T-helper 2 cell (primary cell): ENCODE measurements around the gene DBF4B.

Source experiments
- DNase-seq, 5 experiments: peaks; one replicate each; pipeline versions ENCODE4 v3.0.0 to v3.0.0-alpha.2; 2012 to 2022

The DBF4B gene

DNA sequence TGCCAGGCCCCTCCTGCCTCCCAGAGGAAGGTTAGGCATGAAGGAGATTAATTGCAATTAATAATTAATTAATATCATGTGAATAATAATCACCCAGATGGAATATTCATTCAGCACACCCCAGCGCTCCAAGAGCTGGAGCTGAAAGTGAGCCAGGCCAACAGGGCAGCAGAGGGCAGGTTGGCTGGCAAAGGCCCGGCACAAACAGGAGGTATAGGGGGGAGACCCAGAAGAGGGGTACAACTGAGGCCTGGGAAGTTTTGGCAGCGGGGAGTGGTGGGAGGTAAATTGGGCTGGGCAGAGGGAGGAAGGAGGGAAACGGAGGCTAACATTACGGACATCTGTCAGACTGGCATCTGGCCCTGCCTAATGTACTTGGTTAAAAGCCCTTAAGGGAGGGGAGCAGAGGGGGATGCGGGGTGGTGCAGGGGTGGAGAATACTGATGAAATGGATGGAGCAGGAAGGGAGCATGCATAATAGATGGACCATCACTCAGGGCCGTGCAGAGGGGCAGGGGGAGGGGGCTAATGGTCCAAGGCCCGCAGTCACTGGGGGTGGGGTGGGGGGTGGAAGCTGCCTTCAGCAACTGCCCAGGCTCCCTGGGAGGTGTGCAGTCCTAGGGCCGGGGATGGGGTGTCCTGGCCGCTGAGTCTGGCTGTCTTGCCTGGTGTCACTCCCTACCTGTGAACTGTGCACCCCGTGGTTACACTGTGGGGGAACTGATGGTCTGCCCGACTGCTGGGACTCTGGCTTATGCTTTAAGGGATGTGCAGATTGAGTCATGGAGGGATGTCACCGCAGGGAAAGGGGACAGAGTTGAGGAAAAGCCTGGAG, 52.2 kb downstream of the DBF4B start:
- DNase-seq: no peak

GRCh38 chr17:44761932-44762810, 53.7 kb downstream of the DBF4B start:
- no peak for DNase-seq

- no peak for DNase-seq
Observed at GRCh38 chr17:44763170-44763569, 54.7 kb downstream of the DBF4B start.

GRCh38 chr17:44765965-44766364, 57.5 kb downstream of the DBF4B start:
- DNase-seq: no peak

GRCh38 chr17:44766409-44767038, 58.1 kb downstream of the DBF4B start:
- DNase-seq: no peak

DNA sequence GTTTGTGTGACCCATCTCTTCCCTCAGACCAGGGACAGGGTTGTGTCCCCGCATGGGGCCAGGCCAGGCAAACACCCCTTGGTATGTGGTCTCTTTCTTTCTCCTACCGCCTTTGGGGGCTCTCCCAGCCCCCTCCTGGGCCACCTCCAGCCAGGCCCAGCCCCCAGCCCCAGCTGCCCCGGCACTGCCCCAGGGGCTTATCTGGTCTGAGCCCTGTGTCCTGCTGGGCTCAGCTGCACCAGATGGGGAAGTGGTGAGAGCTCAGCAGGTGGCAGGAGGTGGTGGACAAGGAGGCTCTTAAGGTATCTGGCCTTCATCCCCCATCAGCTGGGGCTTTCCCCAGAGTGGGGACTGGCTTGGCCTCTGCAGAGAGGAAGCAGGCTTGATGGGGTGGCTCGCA, 59.0 kb downstream of the DBF4B start:
- no peak for DNase-seq

DNA sequence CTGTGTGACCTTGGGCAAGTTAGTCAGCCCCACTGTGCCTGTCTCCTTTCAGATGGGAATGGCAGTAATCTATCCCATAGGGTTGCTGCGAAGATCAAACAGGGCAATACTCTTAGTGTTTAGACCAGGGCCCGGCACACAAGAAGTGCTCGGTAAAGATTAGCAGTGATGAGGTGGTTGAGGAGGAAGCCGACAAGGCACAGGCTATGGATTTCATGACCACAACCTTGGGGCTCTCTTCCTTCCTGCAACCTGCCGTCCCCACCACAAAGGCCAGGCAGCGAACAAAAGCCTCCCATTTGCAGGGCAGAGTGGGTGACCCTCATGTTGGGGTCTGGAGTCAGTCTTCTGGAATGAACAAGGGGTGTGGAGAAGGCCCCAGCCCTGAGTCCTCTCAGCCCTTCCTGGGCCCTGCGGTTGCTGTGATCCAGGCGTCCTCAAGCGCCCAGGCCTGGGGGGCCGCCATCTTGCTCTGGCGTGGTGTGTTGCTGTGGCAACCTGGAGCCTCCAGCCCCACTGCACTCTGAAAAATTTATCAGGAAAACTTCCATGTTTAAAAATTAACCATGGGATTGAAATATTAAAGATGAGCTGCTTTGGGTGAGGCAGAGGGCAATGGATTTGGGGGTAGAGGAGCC, 60.2 kb downstream of the DBF4B start:
- DNase-seq: peak in 1 of 5 experiments; percentile 26

- DNase-seq: no peak
Observed at GRCh38 chr17:44769230-44769629, 60.8 kb downstream of the DBF4B start.

- DNase-seq: no peak
Observed at GRCh38 chr17:44769647-44770084, 61.2 kb downstream of the DBF4B start.

DNA sequence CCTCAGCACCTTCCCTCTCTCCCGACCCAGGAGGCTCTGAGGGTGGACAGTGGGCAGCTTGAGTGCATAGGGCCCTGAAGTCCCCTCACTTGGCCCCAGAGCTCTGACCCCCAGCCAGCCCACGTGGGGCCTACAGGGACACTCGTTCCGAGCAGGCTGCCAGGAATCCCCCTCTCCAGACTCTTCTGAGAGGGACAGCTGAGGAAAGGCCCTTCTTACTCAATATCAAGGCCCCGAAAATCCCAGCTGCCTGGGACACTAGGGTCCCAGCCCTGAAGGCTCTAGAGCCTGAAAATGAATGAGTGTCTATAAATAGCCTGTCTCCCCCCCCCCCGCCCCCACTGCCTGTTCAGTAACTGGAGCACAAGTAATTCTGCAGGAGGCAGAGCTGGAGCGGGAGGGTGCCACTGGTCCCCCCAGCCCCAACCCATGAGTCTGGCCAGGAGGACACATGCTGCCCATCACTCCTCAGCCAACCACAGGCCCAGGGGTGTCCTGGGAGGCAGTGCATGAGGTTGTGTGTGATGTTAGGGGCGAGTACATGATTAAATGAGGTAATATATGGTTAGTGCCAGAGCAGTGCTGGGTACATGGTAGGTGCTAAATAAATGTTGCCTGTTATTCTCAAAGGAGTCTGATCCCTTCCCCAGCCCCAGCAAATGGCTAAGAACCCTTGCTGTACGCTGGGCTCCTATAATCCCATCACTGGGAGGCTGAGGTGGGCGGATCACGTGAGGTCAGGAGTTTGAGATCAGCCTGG, 61.9 kb downstream of the DBF4B start:
- no peak for DNase-seq

- DNase-seq: no peak
Observed at GRCh38 chr17:44772308-44773045, 64.0 kb downstream of the DBF4B start.

- DNase-seq: no peak
Observed at GRCh38 chr17:44773140-44773539, 64.7 kb downstream of the DBF4B start.

- peak; percentile 60 to 87 (median 79) for DNase-seq
Observed at GRCh38 chr17:44774271-44775135, 66.0 kb downstream of the DBF4B start.

DNA sequence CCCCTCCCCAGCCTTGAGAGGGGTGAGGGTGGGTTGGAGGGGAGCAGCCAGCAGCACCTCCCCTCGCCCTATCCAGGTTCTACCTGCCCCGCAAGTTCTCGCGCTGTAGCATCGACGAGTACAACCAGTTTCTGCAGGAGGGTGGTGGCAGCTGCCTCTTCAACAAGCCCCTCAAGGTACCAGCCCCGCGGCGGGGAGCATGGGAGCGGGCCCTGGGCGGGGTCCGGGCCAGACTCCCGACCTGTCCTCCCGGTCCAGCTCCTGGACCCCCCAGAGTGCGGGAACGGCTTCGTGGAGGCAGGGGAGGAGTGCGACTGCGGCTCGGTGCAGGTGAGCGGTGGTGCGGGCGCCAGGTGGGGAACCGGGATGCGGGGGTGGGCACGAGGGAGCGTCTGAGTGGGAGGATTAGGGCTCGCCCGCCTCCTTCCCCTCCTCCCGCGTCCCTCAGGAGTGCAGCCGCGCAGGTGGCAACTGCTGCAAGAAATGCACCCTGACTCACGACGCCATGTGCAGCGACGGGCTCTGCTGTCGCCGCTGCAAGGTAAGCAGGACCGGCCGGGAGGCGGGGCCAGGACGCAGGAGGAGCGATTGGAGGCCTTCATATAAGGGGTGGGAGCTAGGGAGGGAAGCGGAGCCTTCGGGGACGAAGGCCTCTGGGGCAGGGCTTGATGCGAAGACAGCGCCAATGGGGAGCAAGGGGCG, 66.8 kb downstream of the DBF4B start:
- DNase-seq: peak; percentile 95 to 99 (median 96)

DNA sequence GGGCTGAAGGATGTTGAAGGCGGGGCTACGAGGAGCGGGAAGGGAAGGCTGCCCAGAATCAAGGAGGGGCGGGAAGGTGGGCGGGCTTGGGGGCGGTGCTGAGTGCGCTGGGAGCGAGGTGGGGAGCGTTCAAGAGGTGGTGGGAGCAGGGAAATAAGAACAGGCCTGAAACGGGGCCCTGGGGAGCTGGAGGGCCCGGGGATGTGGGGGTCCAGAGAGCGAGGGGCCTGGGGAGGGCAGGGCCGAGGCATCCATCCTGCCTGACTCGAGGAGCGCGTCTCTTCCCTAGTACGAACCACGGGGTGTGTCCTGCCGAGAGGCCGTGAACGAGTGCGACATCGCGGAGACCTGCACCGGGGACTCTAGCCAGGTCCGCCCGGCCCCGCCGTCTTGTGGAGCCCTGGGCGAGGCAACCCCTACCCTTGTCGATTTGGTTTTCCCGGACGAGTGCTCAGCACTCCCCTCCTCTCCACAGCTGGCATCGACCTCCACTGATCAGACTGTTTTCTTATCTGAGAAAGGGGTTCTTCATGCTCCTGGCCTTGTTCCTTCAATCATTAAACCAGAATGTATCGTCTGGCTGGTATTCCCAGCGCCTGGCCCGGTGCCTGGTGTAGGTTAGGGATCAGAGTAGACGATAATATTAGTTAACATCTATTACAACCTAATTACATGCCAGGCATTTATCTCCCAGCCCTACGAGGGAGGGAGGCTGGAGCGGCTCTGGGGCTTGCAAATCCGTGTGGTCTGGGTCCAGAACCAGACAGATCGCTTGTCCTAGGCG, 67.6 kb downstream of the DBF4B start:
- no peak for DNase-seq

DNA sequence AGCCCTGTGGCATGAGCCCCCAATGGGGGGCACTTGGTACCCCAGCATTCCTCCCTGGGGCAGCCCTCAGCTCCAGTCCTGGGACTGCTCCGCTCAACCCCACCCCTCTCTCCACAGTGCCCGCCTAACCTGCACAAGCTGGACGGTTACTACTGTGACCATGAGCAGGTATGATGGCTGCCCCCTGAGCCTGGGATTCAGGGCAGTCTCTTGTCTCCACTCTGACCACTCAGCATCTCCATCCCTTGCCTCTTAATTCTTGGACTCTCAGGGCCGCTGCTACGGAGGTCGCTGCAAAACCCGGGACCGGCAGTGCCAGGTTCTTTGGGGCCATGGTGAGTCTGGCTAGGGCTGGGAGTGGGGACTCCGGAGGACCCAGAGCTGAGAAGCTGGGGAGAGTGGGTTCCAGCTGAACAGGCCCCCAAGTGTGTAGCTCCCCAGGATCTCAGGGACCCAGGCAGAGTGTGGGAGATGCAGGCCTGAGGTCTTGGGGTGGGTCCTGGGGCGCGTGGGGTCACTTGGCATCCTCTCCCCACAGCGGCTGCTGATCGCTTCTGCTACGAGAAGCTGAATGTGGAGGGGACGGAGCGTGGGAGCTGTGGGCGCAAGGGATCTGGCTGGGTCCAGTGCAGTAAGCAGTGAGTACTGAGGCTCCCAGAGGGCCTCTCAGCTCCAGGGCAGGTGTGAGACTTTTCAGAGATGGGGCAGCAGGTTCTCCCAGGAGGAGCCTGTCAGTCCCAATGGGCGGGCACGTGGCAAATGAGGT, 68.3 kb downstream of the DBF4B start:
- no peak for DNase-seq

GRCh38 chr17:44777394-44778348, 69.2 kb downstream of the DBF4B start:
- no peak for DNase-seq
